ENCODE measurements around the gene PPP2R2D. TPM values are rescaled to one million over a fixed set of nuclear protein-coding genes. Genes with fewer than 3 reads are reported as not detected.
"Not testable (repeated sequence)": the region's sequence is repeated elsewhere in the genome, so short reads cannot be mapped to it uniquely, and the experiment has no call there.

The PPP2R2D gene
- total RNA-seq, 1 experiment from 2014 or later, result 21.3 TPM

DNA sequence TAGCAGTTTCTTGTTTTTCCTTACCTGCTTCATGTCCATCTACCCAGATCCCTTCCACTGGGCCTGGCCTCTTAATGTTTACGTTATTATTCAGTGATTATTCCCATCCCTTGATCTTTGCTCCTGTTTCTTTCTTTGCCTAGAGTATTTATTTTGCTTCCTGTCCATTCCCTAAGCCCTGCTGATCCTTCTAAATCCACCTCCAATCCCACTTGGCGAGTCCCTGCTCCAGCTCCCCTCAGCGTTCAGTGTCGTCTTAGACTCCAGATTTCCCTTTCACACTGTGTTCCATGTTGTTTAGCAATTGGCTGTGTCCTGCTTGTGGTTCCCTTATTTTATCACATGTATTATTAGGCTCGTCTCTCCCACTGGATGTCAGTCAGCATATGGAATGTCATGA is 7.3 kb downstream of the PPP2R2D start:
- DNase-seq (ENCODE audit: low spot score), result no peak

GRCh38 chr10:131909014-131909808 is 8.4 kb downstream of the PPP2R2D start:
- DNase-seq (ENCODE audit: low spot score), result no peak

- DNase-seq (ENCODE audit: low spot score), result no peak
Measured at GRCh38 chr10:131909929-131910328, 9.1 kb downstream of the PPP2R2D start.

DNA sequence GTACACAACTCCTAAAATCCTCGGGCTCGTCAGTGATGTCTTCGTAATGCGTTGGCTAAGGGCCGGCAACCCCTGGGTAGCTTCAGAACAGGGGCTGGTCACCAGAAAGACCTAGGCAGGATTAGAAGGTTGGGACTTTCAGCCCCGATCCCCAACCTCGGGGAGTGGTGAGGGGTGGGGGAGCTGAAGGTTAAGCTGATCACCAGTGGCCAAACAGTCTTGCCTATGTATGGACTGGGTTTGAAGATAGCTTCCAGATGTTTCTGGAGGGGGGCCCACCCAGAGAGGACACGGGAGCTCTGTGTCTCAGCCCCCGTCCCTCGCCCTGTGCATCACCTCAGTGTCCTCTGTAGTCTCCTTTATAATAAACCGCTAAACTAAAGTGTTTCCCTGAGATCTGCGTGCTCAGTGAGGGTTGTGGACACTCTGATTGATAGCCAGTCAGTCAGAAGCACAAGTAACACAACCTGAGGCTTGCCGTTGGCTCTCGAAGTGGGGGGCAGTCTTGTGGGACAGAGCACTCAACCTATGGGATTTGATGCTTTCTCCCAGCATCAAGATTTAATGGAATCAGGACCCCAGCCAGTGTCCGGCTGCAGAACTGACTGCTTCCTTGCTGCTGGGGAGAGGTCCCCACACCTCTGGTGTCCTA is 10.0 kb downstream of the PPP2R2D start:
- no peak for DNase-seq (ENCODE audit: low spot score)

- no peak for DNase-seq (ENCODE audit: low spot score)
Measured at GRCh38 chr10:131911451-131911850, 10.6 kb downstream of the PPP2R2D start.

DNA sequence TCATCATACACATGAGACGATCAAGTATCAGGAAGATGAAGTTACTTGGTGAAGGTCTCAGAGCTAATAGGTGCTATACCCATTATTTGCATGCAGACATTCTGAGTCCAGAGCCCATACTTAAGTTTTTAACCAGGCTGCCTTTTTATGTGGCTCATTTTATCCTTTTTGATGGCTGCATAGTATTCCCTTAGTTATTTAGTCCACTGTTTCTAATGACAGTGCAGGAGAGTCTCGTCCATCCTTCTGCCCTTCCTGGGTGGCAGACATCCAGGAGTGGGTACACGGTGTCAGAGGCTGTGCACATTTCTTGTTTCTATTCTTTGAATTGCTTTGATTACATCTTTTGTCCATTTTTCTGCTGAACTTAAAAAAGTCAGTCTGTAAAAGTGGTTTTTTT is 11.8 kb downstream of the PPP2R2D start:
- no peak for DNase-seq (ENCODE audit: low spot score)

GRCh38 chr10:131915484-131915883 is 14.7 kb downstream of the PPP2R2D start:
- no peak for DNase-seq (ENCODE audit: low spot score)

DNA sequence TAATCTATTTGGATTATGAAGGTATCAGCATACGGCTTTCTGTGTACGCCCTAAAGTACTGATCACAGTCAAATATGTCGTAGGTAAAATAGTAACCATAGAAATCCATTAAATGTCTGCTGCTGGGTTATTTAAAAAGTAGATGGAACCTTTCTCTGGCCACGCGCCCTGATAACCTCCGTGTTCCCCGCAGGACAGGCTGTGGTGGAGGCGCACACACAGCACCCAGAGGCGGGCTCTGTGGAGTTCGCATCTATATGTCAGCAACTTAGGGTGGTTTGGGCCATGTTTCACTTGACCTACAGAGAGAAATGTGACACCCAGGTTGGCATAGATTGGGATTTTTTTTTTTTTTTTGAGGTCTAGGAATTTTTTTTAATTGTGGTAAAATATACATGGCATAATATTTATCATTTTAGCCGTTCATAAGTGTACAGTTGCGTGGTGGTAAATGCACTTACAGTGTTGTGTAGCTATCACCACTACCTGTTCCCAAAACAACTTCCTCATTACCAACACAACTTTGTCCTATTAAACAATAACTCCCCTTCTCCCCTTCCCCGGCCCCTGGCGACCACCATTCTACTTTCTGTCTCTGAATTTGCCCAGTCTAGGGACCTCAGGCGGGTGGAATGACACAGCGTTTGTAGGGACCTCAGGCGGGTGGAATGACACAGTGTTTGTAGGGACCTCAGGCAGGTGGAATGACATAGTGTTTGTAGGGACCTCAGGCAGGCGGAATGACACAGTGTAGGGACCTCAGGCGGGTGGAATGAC is 15.4 kb downstream of the PPP2R2D start:
- DNase-seq (ENCODE audit: low spot score), result no peak

DNA sequence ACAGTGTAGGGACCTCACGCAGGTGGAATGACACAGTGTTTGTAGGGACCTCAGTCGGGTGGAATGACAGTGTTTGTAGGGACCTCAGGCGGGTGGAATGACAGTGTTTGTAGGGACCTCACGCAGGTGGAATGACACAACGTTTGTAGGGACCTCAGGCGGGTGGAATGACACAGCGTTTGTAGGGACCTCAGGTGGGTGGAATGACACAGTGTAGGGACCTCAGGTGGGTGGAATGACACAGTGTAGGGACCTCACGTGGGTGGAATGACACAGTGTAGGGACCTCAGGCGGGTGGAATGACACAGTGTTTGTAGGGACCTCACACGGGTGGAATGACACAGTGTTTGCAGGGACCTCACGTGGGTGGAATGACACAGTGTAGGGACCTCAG is 16.0 kb downstream of the PPP2R2D start:
- DNase-seq (ENCODE audit: low spot score), result not testable (repeated sequence)

DNA sequence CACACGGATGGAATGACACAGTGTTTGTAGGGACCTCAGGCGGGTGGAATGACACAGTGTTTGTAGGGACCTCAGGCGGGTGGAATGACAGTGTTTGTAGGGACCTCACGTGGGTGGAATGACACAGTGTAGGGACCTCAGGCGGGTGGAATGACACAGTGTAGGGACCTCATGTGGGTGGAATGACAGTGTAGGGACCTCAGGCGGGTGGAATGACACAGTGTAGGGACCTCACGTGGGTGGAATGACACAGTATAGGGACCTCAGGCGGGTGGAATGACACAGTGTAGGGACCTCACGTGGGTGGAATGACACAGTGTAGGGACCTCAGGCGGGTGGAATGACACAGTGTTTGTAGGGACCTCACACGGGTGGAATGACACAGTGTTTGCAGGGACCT is 16.7 kb downstream of the PPP2R2D start:
- DNase-seq (ENCODE audit: low spot score), result not testable (repeated sequence)

- DNase-seq (ENCODE audit: low spot score), result not testable (repeated sequence)
Measured at GRCh38 chr10:131919461-131919860, 18.7 kb downstream of the PPP2R2D start.

DNA sequence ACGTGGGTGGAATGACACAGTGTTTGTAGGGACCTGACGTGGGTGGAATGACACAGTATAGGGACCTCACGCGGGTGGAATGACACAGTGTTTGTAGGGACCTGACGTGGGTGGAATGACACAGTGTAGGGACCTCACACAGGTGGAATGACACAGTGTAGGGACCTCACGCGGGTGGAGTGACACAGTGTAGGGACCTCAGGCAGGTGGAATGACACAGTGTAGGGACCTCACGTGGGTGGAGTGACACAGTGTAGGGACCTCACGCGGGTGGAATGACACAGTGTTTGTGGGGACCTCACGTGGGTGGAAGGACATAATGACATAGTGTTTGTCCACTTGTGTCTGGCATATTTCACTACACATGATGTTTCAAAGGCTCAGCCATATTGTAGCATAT is 19.3 kb downstream of the PPP2R2D start:
- no peak for DNase-seq (ENCODE audit: low spot score)

GRCh38 chr10:131920693-131921092 is 19.9 kb downstream of the PPP2R2D start:
- no peak for DNase-seq (ENCODE audit: low spot score)

DNA sequence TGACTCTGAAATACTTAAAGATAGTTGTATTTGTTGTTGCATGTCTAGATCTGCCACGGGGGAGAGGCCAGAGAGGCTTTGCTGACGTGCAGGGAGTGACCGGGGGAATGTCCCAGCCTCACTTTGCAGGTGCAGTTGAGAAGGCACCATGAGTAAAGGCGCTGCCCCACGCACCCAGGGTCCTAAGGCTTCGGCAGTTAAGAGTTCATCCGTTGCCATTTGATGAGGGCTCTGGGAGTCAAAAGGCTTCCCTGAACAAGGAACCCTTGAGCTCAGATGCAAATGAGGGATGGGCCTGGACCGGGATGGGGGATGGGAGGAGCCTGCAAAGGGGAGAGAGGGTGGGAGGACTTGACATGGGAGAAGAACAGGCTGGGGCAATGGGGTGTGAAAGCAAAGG is 20.4 kb downstream of the PPP2R2D start:
- DNase-seq (ENCODE audit: low spot score), result no peak

DNA sequence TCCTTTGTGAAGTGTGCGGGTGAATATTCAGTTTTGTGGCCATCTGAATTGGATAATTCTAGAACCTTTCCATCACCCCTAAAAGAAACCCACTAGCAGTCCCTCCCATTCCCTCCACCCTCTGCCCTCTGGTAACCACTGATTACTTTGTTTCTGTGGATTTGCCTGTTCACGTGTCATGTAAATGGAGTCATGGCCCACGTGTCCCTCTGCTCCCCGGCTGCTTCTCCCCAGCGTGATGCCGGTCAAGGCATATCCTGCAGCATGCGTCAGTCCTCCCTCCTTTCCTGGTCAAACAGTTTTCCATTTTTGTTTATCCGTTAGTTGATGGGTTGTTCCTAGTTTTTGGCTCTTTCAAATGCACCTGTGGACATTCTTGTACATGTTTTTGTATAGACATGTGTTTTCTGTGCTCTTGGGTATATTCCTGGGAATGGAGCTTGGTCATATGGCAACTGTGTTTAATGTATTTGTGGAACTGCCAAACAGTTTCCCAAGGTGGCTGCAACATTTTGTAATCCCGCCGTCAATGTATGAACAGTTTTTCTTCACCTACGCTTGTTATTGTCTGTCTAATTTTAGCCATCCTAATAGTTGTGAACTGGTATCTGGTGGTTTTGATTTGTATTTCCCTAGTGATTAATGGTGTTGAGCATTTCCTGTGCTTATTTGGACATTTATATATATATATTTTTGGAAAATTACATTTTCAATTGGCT is 22.4 kb downstream of the PPP2R2D start:
- DNase-seq (ENCODE audit: low spot score), result no peak

- no peak for DNase-seq (ENCODE audit: low spot score)
Measured at GRCh38 chr10:131925011-131925649, 24.3 kb downstream of the PPP2R2D start.

DNA sequence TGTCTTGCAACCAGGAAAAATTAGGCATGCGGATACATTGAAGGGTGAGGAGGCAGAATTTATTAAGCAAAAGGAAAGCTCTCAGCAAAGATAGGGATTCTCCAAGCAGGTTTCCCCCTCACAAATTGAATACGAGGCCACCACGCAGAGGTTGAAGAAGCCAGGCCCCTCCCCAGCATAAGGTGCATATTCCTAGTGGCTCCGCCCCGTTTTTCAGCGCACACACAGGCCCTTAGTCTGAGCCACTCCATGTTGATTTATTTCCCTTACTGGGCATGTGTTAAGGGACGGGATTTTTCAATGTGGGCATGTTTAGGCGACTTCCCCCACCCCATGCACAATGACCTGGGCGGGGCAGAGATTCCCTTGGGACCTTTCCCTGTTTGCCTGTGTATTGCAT is 24.9 kb downstream of the PPP2R2D start:
- DNase-seq (ENCODE audit: low spot score), result no peak

GRCh38 chr10:131926253-131926652 is 25.4 kb downstream of the PPP2R2D start:
- DNase-seq (ENCODE audit: low spot score), result no peak

DNA sequence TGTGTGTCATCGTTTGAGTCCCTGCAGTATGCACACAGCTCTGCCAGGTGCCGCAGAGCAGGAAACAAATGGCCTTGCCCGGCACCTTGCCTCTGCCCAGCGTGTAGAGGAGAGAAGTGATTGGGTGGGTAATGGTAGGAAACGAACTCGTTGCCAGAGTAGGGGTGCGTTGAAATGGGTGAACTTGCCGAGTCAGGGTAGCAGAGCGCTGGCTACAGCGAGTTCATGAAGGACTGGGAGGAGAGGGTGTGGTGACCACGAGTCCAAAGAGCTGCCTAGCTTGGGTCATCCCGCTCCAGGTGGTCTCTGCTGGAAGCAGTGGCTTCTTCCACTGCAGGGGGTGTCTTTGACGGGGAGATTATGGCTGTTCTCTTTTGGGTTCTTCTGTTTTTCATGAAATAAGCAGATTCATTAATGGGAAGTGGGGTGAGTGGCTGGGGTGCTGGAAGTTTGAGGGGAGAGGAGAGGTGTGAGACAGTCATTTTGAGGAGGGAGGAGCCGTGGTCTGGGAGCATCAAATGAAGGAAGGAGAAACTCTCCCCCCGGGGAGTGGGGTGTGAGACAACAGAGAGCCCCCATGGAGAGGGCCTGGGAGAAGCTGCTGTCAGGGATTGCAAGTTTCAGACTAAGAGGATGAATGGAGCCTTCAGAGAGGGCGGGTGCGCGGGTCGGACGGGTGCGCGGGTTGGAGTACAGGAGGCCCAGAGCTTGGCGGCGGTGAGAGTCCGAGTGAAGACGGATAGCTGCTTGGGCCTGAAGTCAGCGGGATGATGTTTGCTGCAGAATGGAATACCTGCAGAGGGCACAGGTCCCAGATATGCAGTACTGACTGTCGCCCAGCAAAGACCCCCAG is 26.2 kb downstream of the PPP2R2D start:
- no peak for DNase-seq (ENCODE audit: low spot score)
